H1 (cell line): ENCODE results near the gene MKLN1. TPM values are rescaled to one million over a fixed set of nuclear protein-coding genes. Genes with fewer than 3 reads are reported as not detected.

Source experiments
- CTCF ChIA-PET: fragments of 300-600 bp; sonication (Branson Sonifier 250); formaldehyde crosslinking; loops from one replicate; lab custom pipeline; 2021; ENCODE audit not compliant: partially characterized antibody; lab: Charles Lee
- POLR2A ChIA-PET: fragments of 300-600 bp; sonication (Branson Sonifier 250); formaldehyde crosslinking; loops from one replicate; lab custom pipeline; 2021; ENCODE audit warnings: inconsistent platforms; ENCODE audit not compliant: partially characterized antibody; lab: Charles Lee
- DNase-seq, 2 experiments: peaks; one replicate each; pipeline versions ENCODE4 v3.0.0 to v3.0.0-alpha.2; 2010 to 2022; ENCODE audit warnings: low spot score in 2 of 2, low read depth in 1 of 2, mixed read lengths in 1 of 2
- FAIRE-seq: peaks from 2 replicates; lab custom pipeline; 2011; peaks lifted over from hg19 to GRCh38; lab: Jason Lieb, UNC
- H2AFZ ChIP-seq: 2 replicates; pipeline ENCODE4 v1.8.1; 2012; ENCODE audit warnings: low read length, inconsistent platforms
- H2AK5ac ChIP-seq: 2 replicates; pipeline ENCODE4 v1.6.1; 2013; ENCODE audit warnings: low read depth, low read length
- H2BK120ac ChIP-seq: replicated peaks from 2 replicates; pipeline ENCODE3; 2013; ENCODE audit warnings: low read depth, low read length, inconsistent platforms
- H2BK12ac ChIP-seq: 2 replicates; pipeline ENCODE4 v1.6.1; 2013; ENCODE audit warnings: low read depth, low read length
- H2BK15ac ChIP-seq: 2 replicates; pipeline ENCODE4 v1.6.1; 2013; ENCODE audit warnings: low read length
- H2BK20ac ChIP-seq: 2 replicates; pipeline ENCODE4 v1.6.1; 2013; ENCODE audit warnings: low read length
- H2BK5ac ChIP-seq: 2 replicates; pipeline ENCODE4 v1.6.1; 2013; ENCODE audit warnings: low read depth, low read length
- H3K14ac ChIP-seq: 2 replicates; pipeline ENCODE4 v1.6.1; 2013; ENCODE audit warnings: inconsistent platforms; ENCODE audit not compliant: insufficient read length
- H3K18ac ChIP-seq: 2 replicates; pipeline ENCODE4 v1.6.1; 2013; ENCODE audit warnings: low read length; ENCODE audit errors: extremely low read depth
- H3K23ac ChIP-seq: 2 replicates; pipeline ENCODE4 v1.6.1; 2013; ENCODE audit warnings: inconsistent platforms; ENCODE audit not compliant: insufficient read length
- H3K23me2 ChIP-seq: 2 replicates; pipeline ENCODE4 v1.6.1; 2013; ENCODE audit warnings: low read depth, low read length
- H3K27ac ChIP-seq: 2 replicates; pipeline ENCODE4 v1.6.1; 2011; ENCODE audit warnings: low read depth, low read length, inconsistent platforms
- H3K27me3 ChIP-seq, 4 experiments: replicated peaks in 1 of 4; 1 replicate in 1 of 4; 2 replicates in 3 of 4; pipeline versions ENCODE4 v1.6.1 to v1.8.1; 2011 to 2013; ENCODE audit warnings: low read length in 3 of 4, mild to moderate bottlenecking in 3 of 4, inconsistent platforms in 2 of 4, mixed read lengths in 2 of 4, moderate library complexity in 1 of 4; ENCODE audit not compliant: control insufficient read depth in 3 of 4, insufficient read depth in 3 of 4; ENCODE audit errors: extremely low read depth in 1 of 4
- H3K36me3 ChIP-seq, 4 experiments: 2 replicates each; pipeline versions ENCODE4 v1.6.1 to v1.8.1; 2011 to 2013; ENCODE audit warnings: mild to moderate bottlenecking in 4 of 4, low read length in 3 of 4, moderate library complexity in 2 of 4, control low read depth in 1 of 4, inconsistent platforms in 1 of 4; ENCODE audit not compliant: insufficient read depth in 4 of 4, control insufficient read depth in 2 of 4
- H3K4ac ChIP-seq: replicated peaks from 2 replicates; pipeline ENCODE3; 2013; ENCODE audit warnings: low read length, low read depth, mixed read lengths, inconsistent platforms; ENCODE audit not compliant: insufficient read length
- H3K4me1 ChIP-seq, 4 experiments: replicated peaks in 1 of 4; 1 replicate in 1 of 4; 2 replicates in 3 of 4; pipeline versions ENCODE4 v1.6.1 to v1.8.1; 2011 to 2013; ENCODE audit warnings: low read length in 3 of 4, inconsistent platforms in 2 of 4, mixed read lengths in 1 of 4; ENCODE audit not compliant: insufficient read depth in 4 of 4, control insufficient read depth in 3 of 4
- H3K4me2 ChIP-seq, 2 experiments: 2 replicates each; pipeline versions ENCODE4 v1.6.1 to v1.8.1; 2011 to 2013; ENCODE audit warnings: low read depth in 2 of 2, low read length in 2 of 2, control low read depth in 1 of 2, inconsistent platforms in 1 of 2, mild to moderate bottlenecking in 1 of 2; ENCODE audit not compliant: insufficient read depth in 1 of 2
- H3K4me3 ChIP-seq, 4 experiments: fragments of 200-600, 300-600 bp in 1 of 4; sonication (generic), shearing (Covaris generic), sonication (Bioruptor Twin) in 1 of 4; 2 replicates each; pipeline versions ENCODE4 v1.5.1 to v1.8.1; 2011 to 2016; ENCODE audit warnings: low read length in 4 of 4, low read depth in 3 of 4, control low read depth in 2 of 4, inconsistent platforms in 2 of 4, mild to moderate bottlenecking in 2 of 4, mixed read lengths in 1 of 4, moderate library complexity in 1 of 4; ENCODE audit not compliant: insufficient read depth in 2 of 4; ENCODE audit errors: extremely low read depth in 1 of 4
- H3K56ac ChIP-seq: replicated peaks from 2 replicates; pipeline ENCODE3; 2013; ENCODE audit warnings: low read depth, mild to moderate bottlenecking, mixed read lengths, low read length, inconsistent platforms; ENCODE audit not compliant: insufficient read length
- H3K79me1 ChIP-seq: 2 replicates; pipeline ENCODE4 v1.6.1; 2013; ENCODE audit warnings: low read depth, low read length, control low read depth
- H3K79me2 ChIP-seq, 2 experiments: 2 replicates each; pipeline versions ENCODE4 v1.6.1 to v1.8.1; 2012 to 2013; ENCODE audit warnings: low read length in 2 of 2, mild to moderate bottlenecking in 2 of 2, inconsistent platforms in 1 of 2; ENCODE audit not compliant: insufficient read depth in 2 of 2, control insufficient read depth in 1 of 2
- H3K9ac ChIP-seq, 4 experiments: replicated peaks in 1 of 4; 1 replicate in 1 of 4; 2 replicates in 3 of 4; pipeline versions ENCODE4 v1.6.1 to v1.8.1; 2011 to 2013; ENCODE audit warnings: low read depth in 3 of 4, low read length in 3 of 4, control low read depth in 2 of 4, mild to moderate bottlenecking in 2 of 4, moderate library complexity in 2 of 4, inconsistent platforms in 1 of 4; ENCODE audit errors: extremely low read depth in 1 of 4
- H3K9me3 ChIP-seq, 2 experiments: 2 replicates each; pipeline versions ENCODE4 v1.6.1 to v1.8.1; 2012 to 2013; ENCODE audit warnings: mild to moderate bottlenecking in 2 of 2, moderate library complexity in 2 of 2, control low read depth in 1 of 2, inconsistent platforms in 1 of 2, low read depth in 1 of 2, low read length in 1 of 2, mixed read lengths in 1 of 2; ENCODE audit not compliant: insufficient read depth in 2 of 2
- H4K20me1 ChIP-seq, 2 experiments: replicated peaks in 1 of 2; 2 replicates each; pipeline versions ENCODE3 to v1.8.1; 2011 to 2013; ENCODE audit warnings: inconsistent platforms in 2 of 2, low read length in 2 of 2, mild to moderate bottlenecking in 1 of 2; ENCODE audit not compliant: insufficient read depth in 2 of 2, control insufficient read depth in 1 of 2
- H4K5ac ChIP-seq: 2 replicates; pipeline ENCODE4 v1.6.1; 2013; ENCODE audit warnings: low read length, low read depth, mixed read lengths, inconsistent platforms; ENCODE audit not compliant: insufficient read length
- H4K8ac ChIP-seq: 2 replicates; pipeline ENCODE4 v1.8.0; 2013; ENCODE audit warnings: mild to moderate bottlenecking, moderate library complexity, low read length, inconsistent platforms; ENCODE audit not compliant: insufficient read depth; ENCODE audit errors: extremely low read depth
- H4K91ac ChIP-seq: replicated peaks from 2 replicates; pipeline ENCODE3; 2013; ENCODE audit warnings: low read length, mixed read lengths, inconsistent platforms; ENCODE audit not compliant: insufficient read length
- BRCA1 ChIP-seq: IDR thresholded peaks from 2 replicates; pipeline ENCODE4 v1.6.1; 2012; ENCODE audit warnings: low read depth, low read length, improper control_type of control experiment
- CEBPB ChIP-seq: IDR thresholded peaks from 2 replicates; pipeline ENCODE4 v1.6.1; 2012; ENCODE audit warnings: low read depth, low read length
- FOSL1 ChIP-seq: IDR thresholded peaks from 2 replicates; pipeline ENCODE4 v1.6.1; 2011; ENCODE audit warnings: mild to moderate bottlenecking, low read depth, low read length, moderate library complexity; ENCODE audit not compliant: insufficient read depth
- JUND ChIP-seq: IDR thresholded peaks from 2 replicates; pipeline ENCODE4 v1.6.1; 2011; ENCODE audit warnings: mild to moderate bottlenecking, improper control_type of control experiment, low read length
- NANOG ChIP-seq: IDR thresholded peaks from 2 replicates; pipeline ENCODE4 v1.6.1; 2011; ENCODE audit warnings: low read length, low read depth, mild to moderate bottlenecking, inconsistent platforms; ENCODE audit not compliant: insufficient read depth, poor library complexity, severe bottlenecking
- POU5F1 ChIP-seq: IDR thresholded peaks from 2 replicates; pipeline ENCODE4 v1.6.1; 2011; ENCODE audit warnings: low read depth, mild to moderate bottlenecking, low read length, moderate library complexity
- WGBS, 2 experiments: shearing (Covaris generic) in 1 of 2; methylation state at CpG; one replicate each; pipeline versions ENCODE4 v1.1.6 to v1.1.7; 2013 to 2015; ENCODE audit warnings: low lambda C conversion rate in 2 of 2, mixed read lengths in 2 of 2, inconsistent platforms in 1 of 2, low coverage in 1 of 2, missing lambda C conversion rate in 1 of 2; ENCODE audit not compliant: insufficient replicate concordance in 2 of 2, insufficient coverage in 1 of 2, insufficient read length in 1 of 2; ENCODE audit errors: extremely low coverage in 1 of 2, missing lambda C conversion rate in 1 of 2; 5-methylcytosine and 5-hydroxymethylcytosine counted together
- polyA plus RNA-seq, 7 experiments: library from polyadenylated mRNA; depleted of rRNA in 3 of 7; stranded (reverse) in 5 of 7; unstranded in 2 of 7; fragments of >200 nt in 5 of 7; fragments of 200-250 nt in 2 of 7; gene quantifications; 1 replicate in 5 of 7; 2 replicates in 1 of 7; 4 replicates in 1 of 7; pipeline versions ENCODE4 v1.2.1 to v1.2.3, GENCODE V29; 2011 to 2013; ENCODE audit warnings: missing spikeins in 2 of 7, mixed read lengths in 2 of 7
- total RNA-seq: library from RNA; stranded (reverse); fragmentation: NEBNext Ultra II Directional; extraction: Animal tissue kit (Norgen Biotek cat#: 25700); gene quantifications from 2 replicates; pipeline ENCODE4 v1.2.1, GENCODE V29; 2021
- TF ChIP-seq, protein P1 (sequence below): IDR thresholded peaks from 2 replicates; pipeline ENCODE4 v1.6.1; 2012; ENCODE audit warnings: low read length, inconsistent platforms

The MKLN1 gene
- total and polyA plus RNA-seq, 2 of the 8 experiments (the other 6 are each of a cell fraction or from before 2014, with no cell fraction given), result 22.3 to 50.9 TPM

DNA sequence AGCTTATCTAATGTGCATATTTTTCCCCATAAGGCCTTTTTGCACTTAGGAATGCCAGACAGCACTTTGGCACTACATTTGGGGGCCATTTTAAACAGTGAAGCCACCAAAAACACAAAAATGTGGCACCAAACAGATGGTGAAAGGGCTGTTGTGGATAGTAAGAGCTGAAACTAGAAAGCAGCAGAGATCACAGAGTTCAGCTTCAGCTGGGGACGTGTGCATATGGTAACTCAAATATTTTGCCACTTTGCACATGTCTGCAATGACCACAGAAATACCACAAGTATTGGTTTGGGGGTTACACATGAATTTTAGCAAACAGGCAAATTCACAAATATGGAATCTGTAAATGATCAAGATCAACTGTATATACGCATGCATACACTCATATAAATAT is 155.9 kb downstream of the MKLN1 start:
- H3K14ac ChIP-seq, result no peak overlapping the region
- 98% methylated on average over 2 of the region's 2 CpGs; no CpG with 5 or more reads in 1 of the 2 experiments for WGBS, 2 experiments
- H3K56ac ChIP-seq, result no peak overlapping the region
- no peaks in the 10 kb centered on the region for H3K79me1 ChIP-seq
- CTCF ChIA-PET, result interaction anchor here (0.9 kb wide), 1 partner anchor 63 kb away, joined by 3 read pairs; no protein-coding TSS in a partner anchor
- H3K23ac ChIP-seq, result no peak overlapping the region
- no peak overlapping the region for H3K27ac ChIP-seq
- no peak overlapping the region for H4K5ac ChIP-seq
- FAIRE-seq, result no peak
- no peak overlapping the region for H3K18ac ChIP-seq
- no peak overlapping the region for H2BK15ac ChIP-seq
- H3K36me3 ChIP-seq, result peaks cover 0 to 3% (median under 1%) of the 10 kb centered on the region in 4 experiments; a peak in 1 of 8 replicates
- H2BK5ac ChIP-seq, result no peak overlapping the region
- no peak overlapping the region for H3K4me3 ChIP-seq
- no peaks in the 10 kb centered on the region for H3K79me2 ChIP-seq
- no peak overlapping the region for H2BK12ac ChIP-seq
- H2AFZ ChIP-seq, result no peak overlapping the region
- H3K9me3 ChIP-seq, result no peaks in the 10 kb centered on the region
- no peak overlapping the region for H3K4ac ChIP-seq
- no peak overlapping the region for H3K9ac ChIP-seq
- no peak overlapping the region for H3K4me2 ChIP-seq
- no peaks in the 10 kb centered on the region for H3K23me2 ChIP-seq
- TF ChIP-seq POU5F1 (no peak), FOSL1 (no peak), BRCA1 (no peak), JUND (no peak), CEBPB (no peak), NANOG (no peak)
- TF ChIP-seq, protein P1, sequence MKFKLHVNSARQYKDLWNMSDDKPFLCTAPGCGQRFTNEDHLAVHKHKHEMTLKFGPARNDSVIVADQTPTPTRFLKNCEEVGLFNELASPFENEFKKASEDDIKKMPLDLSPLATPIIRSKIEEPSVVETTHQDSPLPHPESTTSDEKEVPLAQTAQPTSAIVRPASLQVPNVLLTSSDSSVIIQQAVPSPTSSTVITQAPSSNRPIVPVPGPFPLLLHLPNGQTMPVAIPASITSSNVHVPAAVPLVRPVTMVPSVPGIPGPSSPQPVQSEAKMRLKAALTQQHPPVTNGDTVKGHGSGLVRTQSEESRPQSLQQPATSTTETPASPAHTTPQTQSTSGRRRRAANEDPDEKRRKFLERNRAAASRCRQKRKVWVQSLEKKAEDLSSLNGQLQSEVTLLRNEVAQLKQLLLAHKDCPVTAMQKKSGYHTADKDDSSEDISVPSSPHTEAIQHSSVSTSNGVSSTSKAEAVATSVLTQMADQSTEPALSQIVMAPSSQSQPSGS, result no peak
- TF ChIP-seq, all 59 proteins: peak for 0
- no peaks in the 10 kb centered on the region for H3K27me3 ChIP-seq
- no peak overlapping the region for H2BK120ac ChIP-seq
- H2BK20ac ChIP-seq, result no peak overlapping the region
- H2AK5ac ChIP-seq, result no peak overlapping the region
- no peak for DNase-seq
- POLR2A ChIA-PET, result interaction anchor here (0.9 to 1.2 kb wide), 2 partner anchors 10 to 13 kb away, joined by 4 to 5 read pairs; no protein-coding TSS in a partner anchor
- H4K91ac ChIP-seq, result no peak overlapping the region
- no peaks in the 10 kb centered on the region for H4K20me1 ChIP-seq
- H3K4me1 ChIP-seq, result no peaks in the 10 kb centered on the region
- H4K8ac ChIP-seq, result no peak overlapping the region
